ENCODE measurements around the gene SMIM10. TPM values are rescaled to one million over a fixed set of nuclear protein-coding genes. Genes with fewer than 3 reads are reported as not detected.
"Not testable (repeated sequence)": the region's sequence is repeated elsewhere in the genome, so short reads cannot be mapped to it uniquely, and the experiment has no call there.

The SMIM10 gene
- total RNA-seq, 4 donors from 2014 or later: 1.8 to 7.5 (median 6.3) TPM

- Histone ChIP-seq H3K4me3 (replicated peaks in 1 of 3) (no peak overlapping the region), H3K36me3 (no peaks in the 10 kb centered on the region), H3K27me3 (no peaks in the 10 kb centered on the region), H3K4me1 (no peaks in the 10 kb centered on the region), H3K27ac (no peak overlapping the region), H3K9me3 (no peaks in the 10 kb centered on the region)
- DNase-seq: no peak
- intact Hi-C loops (cut with DNase I): no loop called here
- 64 to 67% methylated on average over 4 of the region's 4 CpGs for WGBS, 2 donors
- TF ChIP-seq POLR2A (IDR thresholded peaks at IDR 0.05) (no peak), CTCF (IDR thresholded peaks at IDR 0.05) (no peak)
Observed at GRCh38 chrX:135010921-135011320, 20.1 kb downstream of the SMIM10 start.

GRCh38 chrX:135015523-135016245, 24.9 kb downstream of the SMIM10 start:
- DNase-seq: no peak
- TF ChIP-seq POLR2A (IDR thresholded peaks at IDR 0.05) (no peak), CTCF (IDR thresholded peaks at IDR 0.05) (no peak)
- WGBS, 2 donors: 89 to 96% methylated on average over 2 of the region's 2 CpGs
- no peaks in the 10 kb centered on the region for H3K36me3 ChIP-seq
- H3K27ac ChIP-seq: no peak overlapping the region
- H3K4me3 ChIP-seq (replicated peaks in 1 of 3): no peak overlapping the region
- no peaks in the 10 kb centered on the region for H3K9me3 ChIP-seq
- no peaks in the 10 kb centered on the region for H3K27me3 ChIP-seq
- intact Hi-C loops (cut with DNase I): no loop called here
- no peaks in the 10 kb centered on the region for H3K4me1 ChIP-seq

GRCh38 chrX:135019890-135020289, 29.1 kb downstream of the SMIM10 start:
- DNase-seq; H3K9me3 ChIP-seq; H3K27ac ChIP-seq; H3K4me3 ChIP-seq (replicated peaks in 1 of 3); H3K36me3 ChIP-seq; H3K27me3 ChIP-seq; intact Hi-C loops (cut with DNase I); H3K4me1 ChIP-seq: not testable (repeated sequence)
- 90 to 95% methylated on average over 8 of the region's 8 CpGs for WGBS, 2 donors

- DNase-seq; H3K9me3 ChIP-seq; H3K27ac ChIP-seq; H3K4me1 ChIP-seq; H3K36me3 ChIP-seq; intact Hi-C loops (cut with DNase I); H3K4me3 ChIP-seq (replicated peaks in 1 of 3); H3K27me3 ChIP-seq: not testable (repeated sequence)
- WGBS, 2 donors: 83 to 88% methylated on average over 6 of the region's 6 CpGs
Observed at GRCh38 chrX:135023791-135024190, 33.0 kb downstream of the SMIM10 start.

- no peaks in the 10 kb centered on the region for H3K27me3 ChIP-seq
Observed at GRCh38 chrX:135024526-135024925, 33.7 kb downstream of the SMIM10 start.

GRCh38 chrX:135030207-135030963, 39.6 kb downstream of the SMIM10 start:
- H3K9me3 ChIP-seq; DNase-seq; H3K4me1 ChIP-seq; H3K4me3 ChIP-seq (replicated peaks in 1 of 3); intact Hi-C loops (cut with DNase I); H3K27ac ChIP-seq; H3K27me3 ChIP-seq; H3K36me3 ChIP-seq: not testable (repeated sequence)
- 83 to 93% methylated on average over 5 to 7 of the region's 9 CpGs for WGBS, 2 donors

More at GRCh38 chrX:135024526-135024925, 33.7 kb downstream of the SMIM10 start:
- no peak for DNase-seq
- H3K4me1 ChIP-seq: peaks cover 0 to 5% of the 10 kb centered on the region in 2 donors
- H3K9me3 ChIP-seq: no peaks in the 10 kb centered on the region
- intact Hi-C loops (cut with DNase I): no loop called here
- H3K36me3 ChIP-seq: no peaks in the 10 kb centered on the region
- TF ChIP-seq CTCF (IDR thresholded peaks at IDR 0.05): no peak
- no peak for TF ChIP-seq POLR2A (IDR thresholded peaks at IDR 0.05)
- no peak overlapping the region for H3K27ac ChIP-seq
- no peak overlapping the region for H3K4me3 ChIP-seq (replicated peaks in 1 of 3)
- WGBS, 2 donors: 80 to 85% methylated on average over 7 to 9 of the region's 9 CpGs

- H3K9me3 ChIP-seq; DNase-seq; H3K27me3 ChIP-seq; H3K4me1 ChIP-seq; H3K27ac ChIP-seq; intact Hi-C loops (cut with DNase I); H3K36me3 ChIP-seq; H3K4me3 ChIP-seq (replicated peaks in 1 of 3): not testable (repeated sequence)
- 94 to 96% methylated on average over 3 of the region's 3 CpGs for WGBS, 2 donors
Observed at GRCh38 chrX:135041149-135042123, 50.6 kb downstream of the SMIM10 start.

Measured in thyroid gland (tissue), 4 donors.